NCI-H2081 treated with DMSO at 0.1 percent for 48 hours (cell line): Measurements from ENCODE around the gene VPS13D.
"Not testable (repeated sequence)": the region's sequence is repeated elsewhere in the genome, so short reads cannot be mapped to it uniquely, and the experiment has no call there.

ENCODE experiments used
- DNase-seq: peaks from one replicate; lab custom pipeline; 2025; lab: John Stamatoyannopoulos, UW

Gene VPS13D

DNA sequence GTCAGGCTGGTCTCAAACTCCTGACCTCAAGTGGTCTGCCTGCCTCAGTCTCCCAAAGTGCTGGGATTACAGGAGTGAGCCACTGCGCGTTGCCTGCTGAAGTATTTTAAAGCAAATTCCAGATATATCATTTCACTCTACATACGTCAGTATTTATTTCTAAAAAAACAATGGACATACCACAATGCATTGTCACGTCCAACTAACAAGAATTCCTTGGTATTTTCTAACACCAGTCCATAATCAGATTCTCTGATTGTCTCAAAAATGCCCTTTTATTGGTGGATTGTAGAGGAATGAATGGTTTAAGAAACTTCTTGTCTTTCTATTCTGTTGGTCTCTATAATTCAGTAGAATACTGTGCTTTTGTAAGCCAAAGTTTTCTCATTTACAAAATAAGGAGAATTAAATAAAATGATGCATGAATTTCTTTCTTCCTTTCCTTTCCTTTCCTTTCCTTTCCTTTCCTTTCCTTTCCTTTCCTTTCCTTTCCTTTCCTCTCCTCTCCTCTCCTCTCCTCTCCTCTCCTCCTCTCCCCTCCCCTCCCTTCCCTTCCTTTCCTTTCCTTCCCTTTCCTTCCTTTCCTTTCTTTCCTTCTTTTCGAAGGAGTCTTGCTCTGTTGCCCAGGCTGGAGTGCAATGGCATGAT lies 55.8 kb downstream of the VPS13D start:
- DNase-seq, result no peak

- DNase-seq, result no peak
These were observed 58.0 kb downstream of the VPS13D start for GRCh38 chr1:12287869-12288268.

DNA sequence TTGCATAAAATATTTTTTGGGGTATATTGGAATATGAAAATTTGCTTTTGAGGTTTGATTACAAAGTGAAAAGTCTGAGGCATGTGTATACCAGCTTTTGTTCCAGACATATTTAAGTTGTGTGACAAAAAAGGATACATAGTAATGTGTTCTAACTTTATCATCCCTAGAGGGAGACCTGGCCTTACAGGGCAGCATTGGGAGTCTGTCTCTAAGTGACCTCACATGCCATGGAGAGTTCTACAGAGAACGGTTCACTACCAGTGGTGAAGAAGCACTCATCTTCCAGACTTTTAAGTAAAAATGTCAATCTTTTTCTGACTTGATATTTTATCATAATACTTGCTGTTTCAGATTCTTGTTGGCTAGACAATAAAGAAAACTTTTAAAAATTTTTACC lies 61.0 kb downstream of the VPS13D start:
- no peak for DNase-seq

DNA sequence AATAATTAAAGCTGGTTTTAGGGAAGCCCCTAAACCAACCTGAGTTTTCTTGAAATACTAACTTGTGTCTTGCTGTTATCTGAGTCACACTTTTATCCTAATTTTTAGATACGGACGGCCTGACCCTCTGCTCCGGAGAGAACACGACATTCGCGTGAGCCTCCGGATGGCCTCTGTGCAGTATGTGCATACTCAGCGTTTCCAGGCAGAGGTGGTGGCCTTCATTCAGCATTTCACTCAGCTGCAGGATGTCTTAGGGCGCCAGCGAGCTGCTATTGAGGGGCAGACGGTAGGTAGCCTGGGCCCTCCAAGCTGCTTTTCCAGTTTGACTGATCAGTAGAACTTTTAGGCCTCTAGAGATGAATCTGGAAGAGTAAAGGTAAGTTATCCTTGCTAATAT lies 63.6 kb downstream of the VPS13D start:
- no peak for DNase-seq

DNA sequence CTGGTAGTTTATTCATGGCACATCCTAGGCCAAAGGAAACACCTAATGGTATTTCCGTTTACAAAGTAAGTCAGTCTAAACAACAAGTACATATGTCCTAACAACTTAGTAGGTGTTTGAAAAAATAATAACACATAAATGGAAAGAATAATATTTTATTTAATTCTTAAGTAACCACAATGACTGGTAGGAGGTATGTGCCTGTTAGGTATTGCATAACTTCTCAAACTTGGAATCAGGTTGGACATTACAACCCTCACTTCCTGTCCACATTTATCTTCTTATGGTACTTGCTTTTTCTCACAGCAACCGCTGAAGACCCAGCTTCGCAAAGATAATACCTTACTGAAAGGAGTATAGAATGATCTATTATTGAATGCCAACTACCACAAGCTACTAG lies 64.2 kb downstream of the VPS13D start:
- DNase-seq, result no peak

DNA sequence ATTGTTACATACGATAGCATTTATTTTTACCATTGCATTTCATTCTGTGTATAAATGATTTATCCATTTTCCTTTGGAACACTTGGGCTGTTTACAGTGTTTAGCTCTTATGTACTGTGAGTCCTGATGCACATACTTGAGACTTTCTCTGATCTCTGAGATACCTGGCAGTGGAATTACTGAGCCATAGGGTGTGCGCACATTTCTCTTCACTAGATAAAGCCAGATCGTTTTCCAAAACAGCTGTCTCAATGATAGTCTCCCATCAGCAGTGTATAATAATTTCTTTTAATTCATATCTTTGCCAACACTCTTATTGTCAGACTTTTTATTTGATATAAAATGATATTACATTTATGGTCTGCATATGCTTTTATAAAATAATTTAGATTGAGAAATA lies 66.2 kb downstream of the VPS13D start:
- no peak for DNase-seq

- no peak for DNase-seq
These were observed 66.8 kb downstream of the VPS13D start for GRCh38 chr1:12296623-12297022.

- DNase-seq, result no peak
These were observed 70.9 kb downstream of the VPS13D start for GRCh38 chr1:12300706-12301105.

DNA sequence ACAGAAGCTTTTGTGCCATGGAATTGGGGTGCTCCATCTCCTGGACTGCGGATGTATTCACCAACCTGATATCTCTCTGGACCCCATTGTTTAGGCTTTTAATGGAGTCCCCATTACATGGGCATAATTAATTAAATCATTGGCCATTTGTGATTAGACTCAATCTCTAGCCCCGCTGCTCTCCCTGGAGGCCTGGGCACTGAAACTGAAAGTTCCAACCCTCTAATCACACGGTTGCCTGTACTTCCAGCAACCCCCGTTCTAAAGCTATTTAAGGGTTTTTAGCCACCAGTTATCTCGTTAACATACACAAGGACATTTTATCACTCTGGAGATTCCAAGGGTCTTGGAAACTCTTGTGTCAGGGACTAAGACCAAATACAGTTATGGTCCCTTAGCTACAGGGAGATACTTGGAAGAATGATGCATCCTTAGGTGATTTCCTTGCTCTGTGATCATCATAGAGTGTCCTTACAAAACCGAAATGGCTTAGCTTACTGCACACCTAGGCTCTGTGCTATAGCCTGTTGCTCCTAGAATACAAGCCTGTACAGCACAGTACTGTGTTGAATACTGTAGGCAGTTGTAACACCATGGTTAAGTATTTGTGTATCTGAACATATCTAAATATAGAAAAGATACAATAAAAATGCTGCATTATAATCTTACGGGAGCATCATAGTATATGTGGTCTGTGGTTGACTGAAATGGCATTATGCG lies 71.8 kb downstream of the VPS13D start:
- no peak for DNase-seq

DNA sequence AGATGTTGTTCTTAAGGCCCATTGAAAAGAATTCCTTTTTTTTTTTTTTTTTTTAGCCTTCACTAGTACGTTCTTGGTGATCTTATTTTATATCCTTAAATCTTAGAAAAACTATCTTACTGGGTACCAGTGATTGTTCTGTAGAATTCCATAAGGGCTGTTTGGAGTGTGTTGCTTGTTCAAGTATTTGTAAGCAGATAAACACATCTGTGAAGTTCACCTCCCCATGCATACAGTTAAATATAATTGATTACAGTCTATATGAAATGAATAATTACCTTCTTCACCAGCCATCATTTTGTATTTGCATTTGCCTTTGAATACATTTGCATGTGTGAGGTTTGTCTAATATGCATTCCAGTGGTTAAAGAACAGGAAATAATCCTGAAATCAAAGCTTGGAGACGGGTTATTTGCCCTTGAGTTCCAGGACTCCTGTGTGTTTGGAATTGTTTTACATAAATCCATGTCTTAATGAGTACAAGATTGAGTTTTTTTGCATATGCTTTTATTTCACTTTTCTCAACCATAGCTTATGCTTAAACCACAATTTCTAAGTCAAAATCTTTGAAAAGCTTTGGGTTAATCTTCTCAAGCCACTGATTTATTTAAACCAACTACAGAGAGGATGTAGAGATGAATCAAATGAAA lies 73.1 kb downstream of the VPS13D start:
- DNase-seq, result no peak

DNA sequence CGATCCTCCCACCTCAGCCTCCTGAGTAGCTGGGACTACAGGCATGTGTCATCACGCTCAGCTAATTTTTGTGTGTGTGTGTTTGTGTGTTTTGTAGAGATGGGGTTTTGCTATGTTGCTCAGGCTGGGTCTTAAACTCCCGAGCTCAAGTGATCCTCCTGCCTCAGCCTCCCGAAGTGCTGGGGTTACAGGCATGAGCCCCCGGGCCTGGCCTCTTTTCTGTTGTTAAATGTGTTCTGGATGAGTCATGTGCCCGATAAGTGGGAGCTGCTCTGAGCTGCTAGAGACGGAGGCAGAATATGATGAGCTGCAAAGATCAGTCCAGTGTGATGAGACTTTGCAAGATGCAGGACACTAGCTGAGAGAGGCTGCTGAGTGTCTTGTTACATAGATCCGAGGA lies 75.5 kb downstream of the VPS13D start:
- DNase-seq, result no peak

- DNase-seq, result no peak
These were observed 80.2 kb downstream of the VPS13D start for GRCh38 chr1:12309783-12310742.

DNA sequence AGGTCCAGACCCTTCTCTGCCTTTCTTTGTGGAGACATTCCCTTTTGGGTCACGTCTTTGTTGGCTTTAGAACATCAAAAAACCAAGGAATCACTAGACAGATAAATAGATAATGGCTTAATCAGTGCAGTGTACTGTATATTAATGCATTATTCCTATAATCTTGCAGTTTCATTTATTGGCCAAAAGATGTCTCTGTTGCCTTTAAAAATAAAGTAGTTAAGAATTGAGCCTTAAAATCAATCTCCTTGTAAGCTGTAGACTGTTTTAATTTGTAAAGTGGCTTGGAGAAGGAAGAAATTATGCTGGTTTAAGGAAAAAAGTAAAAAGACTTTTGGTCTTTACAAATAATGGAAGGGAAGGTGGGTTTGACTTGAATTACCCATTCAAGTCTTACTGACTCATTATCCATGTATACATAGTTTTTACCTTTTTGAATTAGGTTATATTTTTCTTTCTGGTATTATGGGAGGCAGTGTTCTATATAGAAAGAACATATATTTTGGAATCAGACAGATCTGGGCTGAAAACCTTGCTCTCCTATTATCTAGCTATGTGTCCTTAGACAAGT lies 84.6 kb downstream of the VPS13D start:
- peak; percentile 1 for DNase-seq

GRCh38 chr1:12315146-12315545 lies 85.3 kb downstream of the VPS13D start:
- no peak for DNase-seq

- DNase-seq, result no peak
These were observed 86.5 kb downstream of the VPS13D start for GRCh38 chr1:12316331-12316730.

- no peak for DNase-seq
These were observed 90.7 kb downstream of the VPS13D start for GRCh38 chr1:12320486-12320885.

DNA sequence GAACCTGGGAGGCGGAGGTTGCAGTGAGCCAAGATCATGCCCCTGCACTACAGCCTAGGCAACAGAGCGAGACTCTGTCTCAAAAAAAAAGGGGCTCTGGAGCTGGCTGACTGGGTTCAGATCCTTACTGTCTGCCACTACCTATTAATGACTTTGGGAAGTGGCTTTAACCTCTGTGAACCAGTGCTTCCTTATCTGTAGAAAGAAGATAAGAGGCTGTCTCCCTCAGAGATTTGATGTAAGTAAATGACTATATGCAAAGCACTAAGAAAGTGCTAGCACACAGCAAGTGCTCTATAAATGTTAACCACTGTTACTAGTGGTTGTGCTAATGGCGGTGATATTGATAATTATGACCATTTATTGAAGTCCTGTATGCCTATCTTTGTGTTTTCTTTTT lies 94.6 kb downstream of the VPS13D start:
- DNase-seq, result no peak

GRCh38 chr1:12324973-12325372 lies 95.1 kb downstream of the VPS13D start:
- not testable (repeated sequence) for DNase-seq

DNA sequence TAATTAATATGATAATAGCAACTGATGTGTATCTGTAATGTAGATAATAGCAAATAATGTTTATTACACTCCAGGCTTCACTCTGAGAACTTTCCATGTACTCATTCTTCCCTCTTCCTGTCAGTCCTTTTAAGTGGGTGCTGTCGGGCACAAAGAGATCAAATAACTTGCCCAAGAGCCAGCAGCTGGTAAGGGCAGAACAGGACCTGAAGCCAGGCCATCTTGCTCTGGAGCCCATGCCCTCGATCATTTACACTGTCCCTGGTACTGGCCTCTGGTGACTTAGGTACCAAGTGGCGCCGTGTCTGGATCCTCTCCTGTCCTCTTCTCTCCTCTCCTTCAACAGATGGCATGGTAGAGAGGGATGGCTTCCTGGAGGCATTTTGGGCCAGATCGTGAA lies 97.2 kb downstream of the VPS13D start:
- DNase-seq, result no peak

- DNase-seq, result no peak
These were observed 97.7 kb downstream of the VPS13D start for GRCh38 chr1:12327566-12327965.

DNA sequence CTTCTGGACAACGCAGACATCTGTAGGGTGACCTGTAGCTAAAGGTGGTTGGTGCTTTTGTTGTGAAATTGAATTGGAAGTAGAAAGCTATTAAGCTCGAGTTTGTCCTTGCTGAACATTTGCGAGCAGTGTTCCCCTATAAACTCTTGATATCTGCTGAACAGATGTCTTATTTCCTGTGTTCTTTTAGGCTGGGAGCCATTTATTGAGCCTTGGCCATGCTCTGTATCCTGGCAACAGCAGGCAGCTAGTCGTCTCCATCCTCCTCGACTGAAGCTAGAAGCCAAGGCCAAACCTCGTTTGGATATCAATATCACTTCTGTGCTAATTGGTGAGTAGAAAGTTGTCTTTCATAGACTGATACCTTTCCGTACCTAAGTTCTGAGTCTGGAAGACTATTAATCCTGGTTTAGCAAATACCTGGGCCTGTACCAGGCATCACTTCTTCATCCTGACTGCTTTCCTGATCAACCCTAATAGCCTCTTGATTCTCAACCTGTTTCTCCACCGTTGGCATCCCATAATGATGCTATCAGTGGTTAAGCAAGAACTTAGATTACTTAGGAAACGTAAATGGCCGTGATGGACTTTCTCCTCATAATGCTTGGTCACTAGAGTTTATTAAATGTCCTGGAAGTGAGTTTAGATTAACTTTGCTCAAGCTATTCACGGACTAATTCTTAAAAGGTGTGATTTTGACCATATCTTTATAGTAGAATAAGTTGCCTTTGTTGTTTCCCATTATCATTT lies 103.4 kb downstream of the VPS13D start:
- no peak for DNase-seq
